KG1 (cell line): ENCODE data around the gene VWDE.
"Not testable (repeated sequence)": the region's sequence is repeated elsewhere in the genome, so short reads cannot be mapped to it uniquely, and the experiment has no call there.

Source experiments
- DNase-seq: peaks from one replicate; lab custom pipeline; 2025; lab: John Stamatoyannopoulos, UW

Gene VWDE

GRCh38 chr7:12401538-12402364 lies 1.9 kb downstream of the VWDE start:
- no peak for DNase-seq

GRCh38 chr7:12398186-12398585 lies 5.5 kb downstream of the VWDE start:
- no peak for DNase-seq

GRCh38 chr7:12397671-12398070 lies 6.0 kb downstream of the VWDE start:
- no peak for DNase-seq

DNA sequence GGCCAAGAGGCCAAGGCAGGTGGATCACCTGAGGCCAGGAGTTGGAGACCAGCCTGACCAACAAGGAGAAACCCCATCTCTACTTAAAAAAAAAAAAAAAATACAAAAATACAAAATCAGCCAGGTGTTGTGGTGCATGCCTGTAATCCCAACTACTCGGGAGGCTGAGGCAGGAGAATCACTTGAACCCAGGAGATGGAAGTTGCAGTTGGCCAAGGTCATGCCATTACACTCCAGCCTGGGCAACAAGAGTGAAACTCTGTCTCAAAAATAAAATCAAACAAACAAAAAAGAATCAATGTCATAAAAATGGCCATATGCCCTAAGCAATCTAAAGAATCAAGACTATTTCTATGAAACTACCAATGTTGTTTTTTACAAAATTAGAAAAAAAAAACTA lies 7.0 kb downstream of the VWDE start:
- DNase-seq: not testable (repeated sequence)

DNA sequence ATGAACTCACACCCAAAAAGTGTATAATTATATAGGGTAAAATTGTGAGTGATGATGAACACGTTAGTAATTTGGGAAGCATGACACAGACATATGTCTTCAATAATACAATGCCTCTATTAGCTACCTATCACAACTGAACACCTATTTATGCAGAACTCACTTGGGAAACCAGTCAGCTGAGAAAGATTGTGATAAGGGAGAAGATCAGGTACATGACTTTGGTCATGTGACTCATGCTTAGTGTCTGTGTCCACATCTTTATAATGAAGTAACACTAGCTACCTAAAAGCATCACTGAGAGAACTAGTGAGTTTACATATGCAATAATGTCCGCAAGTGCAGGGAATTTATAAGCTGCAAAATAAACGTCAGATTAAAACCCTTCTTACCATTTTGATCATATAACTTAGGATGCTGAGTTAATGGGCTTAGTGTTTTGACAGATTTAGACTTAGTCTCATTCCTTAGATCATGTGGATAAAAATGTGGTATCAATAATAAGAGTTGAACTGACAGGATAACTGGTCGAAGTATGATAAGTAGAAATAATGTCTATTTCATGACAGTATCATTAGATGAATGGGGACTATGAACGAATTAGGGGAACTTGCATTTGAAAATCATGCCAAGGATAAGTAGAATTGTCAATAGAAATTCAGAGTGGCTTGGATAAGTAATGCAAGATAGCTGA lies 11.6 kb downstream of the VWDE start:
- DNase-seq: no peak

- DNase-seq: peak; percentile 38
Measured at GRCh38 chr7:12389089-12389700, 14.5 kb downstream of the VWDE start.

DNA sequence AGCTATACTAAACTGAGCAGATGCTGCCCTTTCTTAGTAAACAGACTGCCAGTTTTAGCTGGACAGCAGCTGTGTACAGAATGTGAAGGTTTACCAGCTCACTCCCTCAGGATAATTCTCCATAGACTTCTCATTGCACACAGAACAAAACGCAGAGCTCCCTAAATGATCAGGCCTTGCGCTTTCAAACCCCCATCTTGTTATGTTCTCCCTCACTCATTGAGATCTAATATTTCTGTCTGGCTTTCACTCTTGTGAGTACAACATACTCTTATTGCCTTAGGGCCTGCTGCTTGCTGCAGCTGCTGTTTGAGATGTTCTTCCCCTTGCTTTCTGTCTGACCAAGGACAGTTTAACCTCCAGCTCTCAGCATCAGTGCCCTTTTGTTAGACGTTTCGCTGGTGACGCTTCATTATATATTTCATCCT lies 17.3 kb downstream of the VWDE start:
- DNase-seq: no peak

DNA sequence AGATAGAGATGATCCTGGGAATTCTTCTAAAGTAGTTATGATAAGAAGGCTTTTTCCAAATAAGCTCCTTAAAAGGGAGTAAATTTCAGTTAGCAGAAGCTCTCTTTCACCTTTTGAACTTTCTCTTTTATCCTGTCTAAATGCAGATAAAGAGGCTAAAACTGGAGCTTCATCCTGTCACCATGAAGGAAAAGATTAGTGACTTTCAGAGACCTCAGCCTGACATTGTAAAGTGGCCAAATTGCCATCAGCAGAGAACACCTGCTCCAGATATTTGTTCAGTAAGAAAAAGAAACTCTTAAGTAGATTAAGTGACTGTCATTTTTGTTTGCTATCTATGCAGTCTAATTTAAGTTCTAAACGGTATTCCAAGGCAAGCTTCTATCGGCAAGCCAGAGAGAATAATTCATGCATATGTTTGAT lies 18.3 kb downstream of the VWDE start:
- no peak for DNase-seq

DNA sequence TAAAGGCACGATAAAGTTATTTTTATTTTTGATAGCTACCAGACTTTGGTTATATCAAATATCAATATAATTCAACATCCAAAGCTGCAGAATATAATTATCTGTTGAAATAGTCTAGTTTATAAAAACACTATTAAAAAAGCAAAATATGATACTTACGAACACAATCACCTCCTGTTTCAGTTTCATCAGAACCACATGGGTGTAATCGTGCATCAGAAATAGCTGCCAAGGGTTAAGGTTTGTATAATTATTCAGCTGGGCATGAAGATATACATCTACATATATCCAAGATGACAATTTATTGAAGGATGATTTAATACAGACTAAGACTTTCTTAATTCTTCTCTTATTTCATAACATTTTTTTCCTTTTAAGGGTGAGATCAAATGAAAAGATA lies 20.3 kb downstream of the VWDE start:
- DNase-seq: no peak

- DNase-seq: no peak
Measured at GRCh38 chr7:12378389-12378788, 25.3 kb downstream of the VWDE start.

- no peak for DNase-seq
Measured at GRCh38 chr7:12377406-12377805, 26.3 kb downstream of the VWDE start.

DNA sequence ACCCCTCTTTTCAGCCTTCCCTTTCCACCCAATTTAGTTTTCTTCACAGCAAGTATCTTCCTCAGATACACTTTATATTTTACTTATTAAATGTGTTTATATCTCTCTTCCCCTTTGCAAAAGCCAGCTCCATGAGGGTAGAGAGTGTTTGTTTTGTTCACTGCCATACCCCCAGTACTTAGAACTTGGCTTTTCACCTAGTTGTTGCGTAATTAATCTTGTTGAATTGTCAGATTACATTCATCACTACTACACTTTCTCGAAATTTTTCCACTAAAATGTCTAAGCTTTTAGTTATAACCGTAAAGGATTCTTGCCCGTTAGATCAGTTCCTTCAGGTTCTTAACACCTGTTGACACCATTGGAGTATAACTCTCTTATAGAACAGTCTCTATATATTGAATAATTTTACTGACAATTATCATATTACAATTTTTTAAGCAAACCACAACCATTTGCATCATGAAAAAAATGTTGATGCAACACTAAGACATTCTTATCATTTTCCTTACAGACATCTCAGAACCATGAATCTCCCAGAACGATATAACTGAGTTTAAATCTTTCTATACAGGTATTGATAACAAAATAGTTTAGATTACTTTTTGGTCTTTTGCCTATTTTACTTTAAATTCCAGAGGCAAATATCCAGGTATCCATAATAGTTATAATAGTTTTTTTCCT lies 29.9 kb downstream of the VWDE start:
- no peak for DNase-seq

DNA sequence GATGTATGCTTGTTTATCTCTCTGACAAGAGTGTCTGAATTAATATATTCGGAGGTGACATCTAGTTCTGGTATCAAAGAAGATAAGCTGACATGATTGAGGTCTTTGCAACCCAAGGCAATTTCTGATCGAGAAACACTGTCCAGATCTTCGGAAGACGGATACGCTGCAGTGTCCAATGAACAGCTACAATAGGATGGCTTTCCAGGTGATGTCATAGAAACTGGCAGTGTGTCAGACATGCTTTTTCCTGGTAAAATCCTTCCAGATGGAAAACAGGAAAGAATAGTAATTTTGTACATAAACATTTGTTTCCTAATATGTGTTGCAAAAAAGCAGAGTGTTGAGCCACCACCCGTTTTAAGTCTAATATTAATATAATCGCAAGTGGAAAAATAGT lies 33.4 kb downstream of the VWDE start:
- no peak for DNase-seq

DNA sequence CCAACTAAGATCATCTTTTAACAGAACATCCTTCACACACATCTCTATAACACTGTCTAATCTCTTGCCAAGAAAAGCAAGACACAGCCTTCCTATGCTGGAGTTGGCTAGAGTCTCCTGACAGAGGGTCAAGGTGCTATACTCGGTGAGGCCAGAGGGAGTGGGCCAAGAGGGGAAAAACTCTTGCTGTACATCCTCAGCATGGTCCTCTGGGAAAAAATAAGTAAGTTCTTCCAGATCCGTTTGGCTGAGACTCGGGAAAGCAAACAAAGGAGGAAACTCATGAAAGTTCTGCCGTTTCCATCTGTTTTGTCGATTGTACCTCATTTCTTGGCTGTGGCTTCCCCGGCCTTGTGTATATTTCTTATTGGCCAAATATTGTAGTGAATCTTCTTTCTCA lies 33.9 kb downstream of the VWDE start:
- DNase-seq: no peak

GRCh38 chr7:12369072-12369471 lies 34.6 kb downstream of the VWDE start:
- DNase-seq: no peak

DNA sequence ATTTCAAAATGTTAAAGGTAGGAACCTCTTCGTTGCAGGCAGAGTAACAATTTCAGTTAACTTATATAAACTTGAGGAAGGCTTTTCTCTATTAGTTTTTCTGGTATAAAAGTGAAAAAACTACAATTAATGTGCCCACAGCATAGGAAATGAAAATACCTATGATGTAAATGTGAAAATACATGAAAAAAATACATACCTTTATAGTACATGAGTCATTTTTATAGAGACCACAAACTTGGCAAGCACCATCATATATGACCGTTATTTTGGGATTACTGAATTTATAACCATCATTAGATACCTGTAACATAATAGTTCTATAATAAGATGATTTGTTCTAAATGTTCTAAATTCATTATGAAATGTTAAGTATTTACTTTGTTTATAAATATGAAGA lies 42.7 kb downstream of the VWDE start:
- no peak for DNase-seq

DNA sequence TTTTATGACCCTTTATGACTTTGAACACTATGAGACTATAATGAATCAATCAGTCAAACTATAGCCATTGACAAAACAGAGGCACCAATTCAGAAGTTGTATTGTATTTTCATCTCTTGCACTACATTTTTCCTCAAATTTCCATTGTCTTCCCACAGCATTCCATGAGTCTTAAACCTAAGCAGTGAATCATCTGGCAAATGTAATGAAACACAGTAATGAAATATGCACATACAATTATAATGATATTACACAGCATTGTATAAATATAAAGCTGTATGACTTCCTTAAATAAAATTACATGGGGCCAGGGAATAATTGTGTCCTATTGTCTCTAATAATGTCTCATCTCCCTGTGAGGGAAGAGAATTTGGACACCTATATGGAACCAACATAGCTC lies 45.0 kb downstream of the VWDE start:
- DNase-seq: no peak

DNA sequence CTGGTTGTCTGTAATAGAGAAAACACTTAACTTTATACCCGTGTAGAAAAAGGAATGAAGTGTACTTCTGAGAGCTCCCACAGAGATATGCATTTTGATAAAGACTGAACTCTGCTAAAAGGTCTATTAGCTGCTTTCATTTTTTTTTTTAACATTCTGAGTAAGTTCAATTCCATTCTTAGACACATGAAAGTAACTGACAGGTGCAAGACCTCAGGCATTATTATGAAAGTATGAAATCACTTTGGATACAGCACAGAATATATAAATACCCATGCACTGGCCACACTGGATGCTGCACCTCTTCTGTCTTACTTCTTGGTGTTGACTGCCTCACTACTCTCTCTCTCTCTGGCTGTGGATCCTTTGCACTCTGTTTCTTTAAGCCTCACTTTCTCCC lies 46.2 kb downstream of the VWDE start:
- DNase-seq: no peak

- no peak for DNase-seq
Measured at GRCh38 chr7:12351843-12352242, 51.8 kb downstream of the VWDE start.

DNA sequence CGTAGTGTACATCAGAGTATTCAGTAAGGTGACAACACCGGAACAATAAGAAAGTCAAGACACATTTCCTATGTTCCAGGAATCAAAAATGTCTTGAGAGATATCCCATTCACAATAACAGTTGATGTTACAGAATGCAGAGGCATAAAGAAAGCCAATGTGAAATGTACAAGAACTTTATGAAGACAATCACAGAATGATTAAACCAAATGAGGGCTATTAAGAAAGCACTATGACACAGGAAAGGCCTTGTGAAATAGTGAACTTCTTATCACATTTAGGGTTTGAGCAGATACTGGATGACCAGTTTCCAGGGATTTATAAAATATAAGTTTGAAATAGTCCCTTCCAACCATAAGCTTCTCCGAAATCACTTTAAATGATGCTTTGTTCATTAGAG lies 52.7 kb downstream of the VWDE start:
- no peak for DNase-seq

DNA sequence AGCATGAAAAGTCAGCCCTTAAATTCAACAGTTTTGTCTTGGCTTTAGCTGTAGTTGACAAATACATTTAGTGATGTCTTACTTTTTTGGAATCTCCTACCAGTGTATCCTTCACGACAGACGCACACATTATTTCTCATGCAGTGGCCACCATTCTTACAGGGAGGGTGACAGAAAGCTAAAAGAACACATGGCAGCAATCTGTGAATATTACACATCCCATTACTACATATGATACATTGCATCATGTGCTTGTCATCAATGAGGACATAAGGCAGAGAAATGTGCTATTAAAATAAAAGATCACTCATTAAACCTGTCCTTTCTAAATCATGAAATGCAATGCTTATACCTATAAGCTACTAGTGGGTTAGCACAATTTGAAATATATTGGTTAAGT lies 66.6 kb downstream of the VWDE start:
- DNase-seq: no peak
